GM18508 (cell line): ENCODE measurements around the gene CHN2.

ENCODE experiments used
- ATAC-seq: cut with Tn5 transposase; IDR thresholded peaks from one replicate; pipeline ENCODE4 v1.9.1; 2021; ENCODE audit warnings: moderate number of reproducible peaks; ENCODE audit not compliant: insufficient read depth, unreplicated experiment

Gene CHN2

DNA sequence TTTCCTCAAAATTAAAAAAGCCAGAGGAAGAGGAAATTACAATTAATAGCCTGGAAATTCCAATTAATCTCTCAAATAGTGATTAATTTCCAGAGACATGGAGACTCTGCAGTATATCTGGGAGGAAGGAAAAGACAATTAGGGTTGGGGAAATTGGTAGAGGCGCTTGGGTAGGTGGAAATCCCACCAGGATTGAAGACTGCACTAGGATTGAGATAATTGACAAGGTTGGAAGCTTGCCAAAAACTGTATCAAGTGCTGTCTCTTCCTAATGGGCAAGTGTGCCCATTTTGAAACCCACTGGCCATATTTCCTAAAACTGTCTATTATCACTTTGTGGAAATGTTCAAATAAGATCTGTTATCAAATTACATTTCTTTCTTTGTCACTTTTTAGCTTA is 21.6 kb downstream of the CHN2 start:
- ATAC-seq, result no peak

DNA sequence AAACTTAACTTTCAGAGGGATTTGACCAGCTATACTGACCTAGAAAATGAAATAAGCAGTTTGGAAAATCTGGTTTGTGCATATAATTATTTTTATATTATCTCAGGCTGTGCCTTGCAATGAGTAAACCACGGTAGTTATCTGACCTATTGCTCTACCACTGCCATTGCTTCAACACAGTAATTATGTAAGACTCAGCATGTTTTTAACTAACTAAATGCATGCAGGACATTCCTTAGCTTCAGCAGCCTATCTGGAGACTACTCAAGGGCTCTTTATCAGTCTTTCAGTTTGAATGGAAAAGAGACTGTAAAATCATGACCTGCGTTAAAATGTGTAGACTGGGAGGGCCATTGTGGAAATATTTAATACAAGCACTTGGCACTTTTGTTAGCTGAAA is 22.5 kb downstream of the CHN2 start:
- no peak for ATAC-seq

DNA sequence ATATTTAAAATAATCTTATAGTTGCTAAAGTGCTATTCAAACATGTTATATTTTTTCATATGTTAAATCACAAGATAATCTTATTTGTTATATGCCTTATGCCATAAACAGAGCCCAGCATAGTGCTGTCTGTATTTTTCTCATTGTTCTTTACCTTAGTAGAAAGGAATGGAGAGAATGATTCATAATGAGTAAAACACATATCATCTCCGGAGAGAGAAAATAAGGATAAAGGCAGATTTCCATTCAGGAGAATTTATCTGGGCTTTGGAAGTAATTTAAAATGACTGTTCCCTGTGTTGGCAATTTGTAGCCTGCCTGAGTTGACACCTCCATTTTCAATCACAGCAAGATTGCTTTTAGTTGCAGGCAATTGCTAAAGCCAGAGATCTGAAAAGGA is 30.2 kb downstream of the CHN2 start:
- ATAC-seq, result no peak

DNA sequence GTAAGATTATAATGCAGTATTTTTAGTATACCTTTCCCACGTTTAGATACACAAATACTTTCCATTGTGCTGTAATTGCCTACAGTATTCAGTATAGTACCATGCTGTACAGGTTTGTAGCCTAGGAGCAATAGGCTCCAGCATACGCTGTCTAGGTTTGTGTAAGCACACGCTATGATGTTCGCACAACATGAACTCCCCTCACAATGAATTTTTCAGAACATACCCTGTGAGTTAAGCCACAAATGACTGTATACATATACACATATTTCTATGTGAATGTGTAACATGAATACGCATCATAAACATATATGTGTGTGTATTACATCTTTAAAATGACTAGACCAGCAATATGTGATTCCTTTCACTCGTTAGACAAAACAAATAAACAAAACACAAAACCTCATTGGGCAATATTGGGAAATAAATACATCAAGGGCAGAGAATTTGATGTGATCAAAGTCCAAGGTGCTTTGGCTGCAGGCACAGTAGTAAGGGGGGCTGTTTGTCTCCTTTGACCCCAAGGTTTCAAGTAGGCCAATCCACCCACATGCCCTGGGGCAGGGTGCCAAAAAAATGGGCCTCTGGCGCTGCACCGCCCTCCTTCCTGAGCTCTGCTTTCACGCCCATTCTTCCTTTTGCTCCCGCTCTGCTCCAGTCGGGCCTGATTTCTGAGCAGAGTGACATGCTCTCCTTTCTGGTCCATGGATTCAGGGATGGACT is 33.9 kb downstream of the CHN2 start:
- no peak for ATAC-seq

DNA sequence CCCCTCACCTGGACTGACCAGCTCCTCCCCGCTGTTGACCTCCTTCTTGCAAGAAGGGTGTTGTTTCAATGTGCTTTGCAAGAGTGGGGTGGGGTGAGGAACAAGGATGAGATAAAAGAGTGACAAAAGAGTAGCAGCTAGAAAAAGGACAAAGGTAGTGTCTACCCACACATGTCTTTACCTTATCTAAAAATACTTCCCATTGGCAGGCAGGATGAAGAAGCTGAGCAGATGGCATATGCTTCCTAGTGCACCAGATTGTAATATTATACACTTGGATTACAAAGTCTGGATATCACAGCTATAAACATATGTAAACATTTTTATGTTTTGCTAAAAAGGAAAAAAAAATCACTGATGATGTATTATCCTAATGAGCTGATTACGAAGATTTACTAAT is 34.5 kb downstream of the CHN2 start:
- no peak for ATAC-seq

DNA sequence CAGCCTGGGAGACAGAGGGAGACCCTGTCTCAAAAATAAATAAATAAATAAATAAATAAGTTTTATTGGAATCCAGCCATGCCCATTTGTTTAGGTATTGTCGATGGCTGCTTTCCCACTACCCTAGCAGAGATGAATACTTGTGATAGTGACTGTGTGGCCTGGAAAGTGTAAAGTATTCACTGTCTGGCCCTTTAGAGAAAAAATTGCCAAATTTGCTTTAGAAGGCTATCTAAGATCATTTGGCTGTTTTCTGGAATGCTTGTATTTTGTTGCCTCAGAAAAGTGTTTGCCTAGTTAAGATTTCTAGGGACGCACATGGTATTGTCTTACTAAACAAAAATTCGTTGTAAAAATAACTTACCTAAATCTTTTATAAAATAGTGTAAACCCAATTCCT is 35.4 kb downstream of the CHN2 start:
- no peak for ATAC-seq

DNA sequence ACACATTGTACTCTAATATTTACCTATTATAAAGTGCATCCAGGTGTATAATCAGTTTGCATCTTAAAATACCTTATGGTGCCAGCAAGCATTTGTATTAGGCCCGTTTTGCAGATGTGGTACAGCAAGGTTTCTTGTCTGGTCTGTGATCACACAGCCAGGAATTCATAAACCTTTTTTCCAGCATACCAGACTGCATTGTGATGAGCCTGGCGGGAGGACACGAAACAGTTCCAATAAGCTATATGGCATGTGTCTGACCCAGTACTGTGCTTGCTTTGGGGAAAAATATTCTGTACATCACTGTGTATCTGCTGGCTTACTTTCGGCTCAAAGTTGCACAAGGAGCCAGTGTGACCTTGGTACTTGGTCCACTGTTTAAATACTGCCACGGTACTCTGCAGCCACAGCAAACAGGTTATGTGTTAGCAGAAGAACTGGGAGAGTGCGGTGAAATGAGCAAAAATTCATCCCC is 36.3 kb downstream of the CHN2 start:
- ATAC-seq, result no peak

DNA sequence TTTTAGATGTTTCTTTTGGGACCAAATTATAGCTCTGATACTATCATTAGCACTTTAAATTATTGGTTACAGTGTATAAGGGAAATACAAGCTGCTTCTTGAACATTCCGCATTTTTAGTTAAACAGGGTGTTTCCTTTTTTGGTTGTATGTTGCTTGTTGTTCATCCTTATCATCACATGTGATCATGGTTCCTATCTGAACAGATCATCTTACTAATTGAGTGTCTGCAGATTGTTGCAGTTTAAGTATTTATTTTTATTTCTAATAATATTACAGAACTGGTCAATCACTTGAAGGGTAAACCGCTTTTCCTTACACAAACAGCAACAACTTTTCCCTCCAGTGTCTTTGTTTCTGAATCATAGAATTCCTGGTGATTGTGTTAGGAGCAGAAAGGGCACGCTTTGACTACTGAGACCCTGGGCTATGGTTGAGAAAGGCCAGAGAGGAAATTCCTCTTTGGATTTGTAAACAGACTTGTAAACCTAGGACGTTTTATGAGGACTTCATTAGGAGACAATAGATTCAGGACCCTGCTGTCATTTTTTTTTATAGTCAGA is 37.2 kb downstream of the CHN2 start:
- ATAC-seq, result no peak

DNA sequence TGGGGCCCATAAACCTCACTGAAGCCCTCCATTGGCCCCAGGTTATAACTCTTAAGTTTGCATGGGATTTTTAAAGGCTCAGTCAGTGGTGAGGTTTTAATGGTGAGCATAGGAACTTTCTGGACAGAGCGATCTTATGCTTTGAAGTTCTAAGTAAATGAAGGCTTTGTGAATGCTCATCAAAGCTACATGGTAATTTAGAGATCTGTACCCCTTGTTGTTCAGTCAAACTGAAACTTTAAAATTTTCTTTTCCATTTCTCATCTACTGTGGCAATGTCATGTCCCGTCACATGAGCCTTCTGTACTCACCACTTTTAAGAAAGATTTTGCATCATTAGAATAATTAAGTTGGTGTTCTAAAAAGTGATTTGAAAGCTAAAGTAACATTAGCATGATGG is 39.9 kb downstream of the CHN2 start:
- ATAC-seq, result no peak

DNA sequence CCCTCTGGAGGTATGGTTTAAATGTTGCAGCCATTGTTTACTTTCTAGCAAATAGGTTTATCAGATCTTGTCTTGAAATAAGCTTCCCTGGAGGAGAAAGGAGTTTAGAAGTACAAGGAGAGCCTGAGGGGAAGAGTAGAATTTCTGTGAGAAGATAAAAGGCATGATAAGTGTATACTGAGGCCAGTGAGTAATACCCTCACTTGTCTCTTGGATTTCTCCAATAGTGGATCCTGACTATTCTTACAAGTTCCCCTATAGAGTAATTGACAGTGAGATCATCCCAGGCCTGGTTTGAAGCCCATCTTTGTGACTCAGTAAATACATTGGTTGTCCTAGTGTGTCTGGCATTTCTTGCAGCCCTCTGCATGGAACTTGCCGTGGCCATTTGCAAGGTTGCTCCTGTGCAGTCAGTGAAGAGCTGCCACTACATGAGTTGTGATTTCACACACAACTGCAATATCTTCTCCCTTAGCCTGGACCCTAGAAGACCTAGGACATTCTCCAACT is 41.6 kb downstream of the CHN2 start:
- no peak for ATAC-seq

DNA sequence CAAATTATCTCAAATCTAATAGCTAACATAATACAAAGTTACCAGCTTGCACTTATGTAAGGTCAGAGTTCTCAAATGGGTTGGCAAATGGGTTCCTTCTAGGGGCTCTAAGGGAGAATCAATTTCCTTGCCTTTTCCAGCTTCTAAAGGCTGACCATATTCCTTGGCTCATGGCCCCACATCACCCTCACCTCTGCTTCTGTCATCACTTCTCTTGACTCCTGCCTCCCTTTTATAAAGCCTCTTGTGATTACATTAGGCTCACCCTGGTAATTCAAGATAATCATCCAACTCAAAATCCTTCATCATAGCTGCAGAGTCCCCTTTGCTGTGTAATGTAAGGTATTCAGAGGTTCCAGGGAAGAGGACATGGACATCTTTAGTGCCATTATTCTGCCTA is 42.1 kb downstream of the CHN2 start:
- no peak for ATAC-seq

DNA sequence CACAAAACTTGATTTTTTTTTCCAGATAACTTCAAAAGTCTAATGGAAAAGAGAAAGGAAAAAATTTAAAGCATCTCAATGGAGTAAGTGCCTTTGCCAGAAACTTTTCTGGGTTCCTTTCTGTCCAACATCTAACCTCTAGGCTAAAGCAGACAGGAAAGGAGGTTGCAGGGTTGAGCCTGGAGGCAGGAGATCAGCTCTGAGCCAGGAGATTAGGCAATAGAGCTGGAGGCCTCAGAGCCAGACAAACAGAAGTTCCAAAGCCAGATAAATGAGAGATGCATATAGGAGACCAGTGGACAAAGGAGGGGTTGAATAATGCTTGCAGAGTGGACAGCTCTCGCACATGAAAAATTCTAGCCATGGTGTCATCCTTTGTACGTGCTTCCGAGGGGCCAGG is 42.9 kb downstream of the CHN2 start:
- ATAC-seq, result no peak

DNA sequence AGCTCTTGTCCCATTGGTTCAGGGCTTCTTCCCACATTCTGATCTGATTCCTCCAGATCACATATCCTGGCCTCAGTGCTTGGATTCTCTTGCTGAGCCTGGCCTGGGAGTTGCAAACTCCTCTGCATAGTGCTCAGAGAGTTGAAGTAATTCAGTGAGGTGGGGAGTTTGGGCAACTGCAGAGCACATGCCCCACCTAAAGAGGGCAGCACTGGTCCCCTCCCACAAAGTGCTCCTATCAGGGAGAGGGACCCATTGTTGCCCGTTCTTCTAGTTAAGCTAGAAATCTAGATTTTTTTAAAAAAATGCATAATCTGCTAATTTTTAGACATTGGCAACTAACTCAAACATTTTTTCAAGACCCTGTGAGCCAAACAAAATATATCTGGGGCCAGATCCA is 45.1 kb downstream of the CHN2 start:
- no peak for ATAC-seq

DNA sequence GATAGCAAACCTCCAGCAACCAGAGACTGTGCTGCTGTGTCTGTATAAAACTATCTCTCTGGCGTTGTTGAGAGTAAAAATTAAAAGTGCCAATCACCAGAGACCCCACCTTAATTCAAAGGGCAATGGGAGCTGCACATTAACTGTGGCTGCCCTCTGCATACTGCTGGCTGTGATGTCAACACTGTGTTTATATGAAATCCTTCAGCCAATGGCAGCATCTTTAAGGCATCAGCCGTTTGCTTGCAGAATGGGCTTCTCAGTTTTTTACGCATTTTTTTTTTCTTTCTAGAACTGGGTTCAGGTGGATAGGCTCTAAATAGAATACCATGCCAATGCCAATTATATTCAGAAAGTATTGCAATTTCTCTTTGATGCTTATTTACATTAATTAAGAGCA is 47.7 kb downstream of the CHN2 start:
- no peak for ATAC-seq

DNA sequence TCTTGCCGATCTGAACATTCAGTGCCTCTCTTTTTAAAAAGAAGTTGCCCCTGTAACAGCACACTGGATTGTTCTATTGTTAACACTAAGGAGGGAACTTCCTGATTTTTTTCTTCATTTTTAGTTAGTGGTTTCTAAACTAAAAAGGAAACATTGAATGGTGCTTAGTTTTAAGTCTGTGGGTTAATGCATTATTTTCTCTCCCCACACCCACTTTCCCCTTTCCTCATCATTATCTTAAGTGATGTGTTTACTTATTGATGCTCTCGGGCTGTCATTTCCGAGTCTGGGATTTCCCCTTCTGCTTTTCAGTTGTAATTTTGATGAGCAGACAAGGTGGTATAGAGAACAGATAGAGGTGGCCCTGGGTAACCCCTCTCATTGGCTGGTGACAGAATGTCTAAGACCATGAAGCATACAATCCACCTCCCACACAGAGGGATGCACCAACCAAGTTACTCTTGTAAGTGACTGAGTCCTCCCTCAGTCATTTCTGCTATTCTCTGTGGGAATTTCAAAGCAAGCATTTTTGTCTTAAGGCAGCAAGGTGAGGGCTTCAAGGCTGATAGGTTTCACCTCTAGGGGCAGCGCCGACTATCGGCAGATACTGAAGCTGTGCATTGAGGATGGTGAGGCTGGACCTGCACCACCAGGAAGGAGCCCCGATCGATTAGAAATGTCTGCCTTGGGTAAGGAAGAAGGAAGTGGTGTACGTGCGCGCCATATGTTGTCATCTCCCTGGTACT is 49.5 kb downstream of the CHN2 start:
- ATAC-seq, result peak; percentile 50

DNA sequence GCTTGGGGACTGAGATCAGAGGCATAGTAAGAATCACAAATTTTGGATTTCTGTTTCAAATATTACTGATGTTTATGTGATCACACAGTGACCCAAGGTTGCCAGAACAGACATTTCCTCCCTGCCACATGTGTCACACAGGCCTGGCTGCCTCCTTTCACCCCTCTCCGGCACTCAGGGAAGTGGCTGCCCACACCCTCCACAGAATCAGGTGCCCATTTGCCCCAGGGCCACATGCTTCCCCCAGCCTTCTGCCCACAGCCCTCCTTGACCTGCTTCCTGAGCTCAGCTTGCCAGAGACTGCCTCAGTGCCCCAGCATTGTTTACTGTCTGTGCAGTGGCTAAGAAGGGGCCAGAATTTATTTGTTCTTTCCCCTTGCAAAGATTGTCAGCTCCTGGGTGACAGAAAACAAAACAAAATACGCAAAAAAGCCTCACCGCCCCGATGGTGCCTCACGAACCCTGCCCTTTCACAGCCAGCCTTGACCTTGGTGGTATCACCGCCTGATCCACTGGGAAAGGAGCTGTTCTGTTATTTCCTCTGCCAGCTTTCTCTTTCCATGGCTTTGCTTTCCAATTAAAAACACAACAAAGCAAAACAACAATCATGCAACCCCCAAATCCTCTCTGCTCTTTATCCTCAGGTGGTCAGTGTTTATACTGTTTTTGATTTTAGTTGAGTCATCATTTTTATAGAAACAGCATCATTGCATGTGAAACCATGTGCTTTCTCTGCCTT is 52.8 kb downstream of the CHN2 start:
- no peak for ATAC-seq

DNA sequence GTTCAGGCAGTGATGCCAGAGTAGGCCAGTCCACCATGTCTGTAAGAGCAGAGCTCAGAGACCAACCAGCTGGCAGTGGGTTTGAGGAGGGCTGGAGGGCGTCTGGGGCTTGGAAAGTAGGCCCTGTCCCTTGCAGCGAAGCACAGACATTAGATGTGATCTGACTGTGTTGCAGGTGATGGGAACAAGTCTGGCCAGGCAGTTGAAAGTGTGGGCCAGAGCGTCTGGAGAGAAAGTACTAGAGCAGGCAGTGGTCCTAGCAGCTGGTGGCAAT is 53.3 kb downstream of the CHN2 start:
- no peak for ATAC-seq

DNA sequence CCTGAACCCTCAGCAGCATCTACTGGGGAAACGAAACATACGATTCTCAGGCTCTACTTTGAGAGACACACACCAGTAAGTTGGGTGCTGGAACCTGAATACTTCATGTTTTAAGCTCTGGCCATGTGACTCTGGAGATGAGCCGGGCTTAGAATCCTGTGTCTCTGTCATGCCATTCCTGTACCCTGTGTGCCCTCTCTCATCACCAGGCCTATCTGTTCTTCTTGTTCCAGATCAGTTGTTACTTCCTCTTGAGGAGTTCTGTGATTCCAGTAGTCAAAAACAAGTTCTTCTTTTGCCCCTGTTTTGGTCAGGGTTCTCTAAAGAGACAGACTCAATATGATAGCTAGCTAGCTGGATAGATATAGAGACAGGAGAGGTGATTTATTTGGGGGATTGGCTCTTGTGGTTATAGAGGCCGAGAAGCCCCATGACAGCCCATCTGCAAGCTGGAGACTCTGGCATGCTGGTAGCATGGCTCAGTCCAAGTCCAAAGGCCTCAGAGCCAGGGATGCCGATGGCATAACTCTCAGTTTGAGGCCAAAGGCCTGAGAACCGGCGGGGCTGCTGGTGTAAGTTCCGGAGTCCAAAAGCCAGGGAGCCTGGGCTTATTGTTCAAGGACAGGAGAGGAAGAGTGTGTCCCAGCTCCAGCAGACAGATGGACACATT is 54.3 kb downstream of the CHN2 start:
- ATAC-seq, result no peak

DNA sequence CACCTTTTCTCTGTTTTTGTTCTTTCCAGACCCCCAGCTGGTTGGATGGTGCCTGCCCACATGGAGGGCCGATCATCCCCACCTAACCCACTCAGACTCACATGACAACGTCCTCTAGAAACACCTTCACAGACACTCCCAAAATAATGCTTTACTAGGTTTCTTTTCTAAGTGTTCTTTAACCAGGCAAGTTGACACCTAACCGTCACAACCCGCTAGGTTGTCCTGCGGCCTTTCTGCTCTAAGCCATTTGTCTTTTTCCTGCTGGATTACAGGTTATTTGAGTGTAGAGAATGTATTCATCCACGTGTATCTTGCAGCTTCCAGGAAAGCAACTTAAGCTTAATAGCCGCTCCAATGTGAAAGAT is 54.8 kb downstream of the CHN2 start:
- ATAC-seq, result no peak

DNA sequence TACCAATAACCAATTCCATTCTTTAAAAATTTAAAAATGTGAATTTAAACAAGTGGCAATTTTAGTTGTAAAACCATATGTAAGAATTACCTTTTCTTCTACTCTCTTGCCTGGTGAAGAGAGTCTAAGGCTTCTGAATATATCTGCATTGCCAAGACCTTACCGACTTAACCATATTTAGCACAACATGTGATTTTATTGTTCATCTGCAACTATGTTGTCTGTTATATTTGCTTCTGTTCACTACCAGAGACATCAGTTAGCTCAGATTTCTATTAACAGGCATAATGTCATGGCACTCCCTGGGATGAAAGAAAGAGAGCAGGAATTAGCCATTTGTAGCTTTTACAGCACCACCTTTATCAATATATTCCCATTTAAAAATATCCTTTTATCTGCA is 55.3 kb downstream of the CHN2 start:
- no peak for ATAC-seq

DNA sequence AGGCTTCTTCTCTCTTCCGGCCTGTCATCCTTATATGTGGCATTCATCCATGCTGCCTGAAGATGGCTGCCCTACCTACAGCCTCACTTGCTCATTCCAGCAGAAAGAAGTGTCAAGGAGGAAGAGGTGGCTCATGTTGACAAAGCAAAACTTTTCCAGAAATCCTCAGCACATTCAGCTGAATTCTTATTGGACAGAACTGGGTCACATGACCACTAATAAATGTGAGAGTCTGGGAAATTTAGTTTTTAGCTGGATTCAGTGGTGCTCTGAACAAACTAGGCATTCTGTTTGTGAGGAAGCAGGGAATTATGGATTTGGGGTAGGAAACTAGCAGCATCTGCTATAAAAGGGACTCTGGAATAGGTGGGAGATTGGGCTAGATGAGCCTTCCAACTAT is 58.6 kb downstream of the CHN2 start:
- no peak for ATAC-seq
